ENCODE measurements around the gene AIG1. TPM values are rescaled to one million over a fixed set of nuclear protein-coding genes. Genes with fewer than 3 reads are reported as not detected.
"Not testable (repeated sequence)": the region's sequence is repeated elsewhere in the genome, so short reads cannot be mapped to it uniquely, and the experiment has no call there.

The AIG1 gene
- total RNA-seq, 4 donors from 2014 or later = 18.1 to 47.3 (median 22.9) TPM

DNA sequence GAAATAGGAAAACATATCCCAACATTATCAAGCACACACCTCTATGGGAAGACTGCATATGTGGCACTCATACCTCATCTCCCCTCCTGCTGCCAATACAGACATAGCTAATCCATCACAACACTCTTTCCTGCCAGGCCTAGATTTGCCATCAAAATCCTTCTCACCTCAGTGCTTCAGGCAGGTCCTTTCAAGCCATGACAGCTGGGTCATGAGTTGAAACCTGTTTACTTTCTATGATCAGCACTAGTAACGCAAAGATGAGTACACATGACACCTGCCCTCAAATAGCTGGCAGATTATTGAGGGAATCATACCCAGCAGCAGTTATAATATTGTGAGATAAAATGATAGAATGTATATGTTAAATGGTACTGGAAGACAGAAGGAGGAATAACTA, 183.1 kb downstream of the AIG1 start:
- no peak for TF ChIP-seq CTCF (IDR thresholded peaks at IDR 0.05)
- DNase-seq (ENCODE audit: low spot score) (no peak), ATAC-seq (ENCODE audit: low FRiP score) (no peak)

DNA sequence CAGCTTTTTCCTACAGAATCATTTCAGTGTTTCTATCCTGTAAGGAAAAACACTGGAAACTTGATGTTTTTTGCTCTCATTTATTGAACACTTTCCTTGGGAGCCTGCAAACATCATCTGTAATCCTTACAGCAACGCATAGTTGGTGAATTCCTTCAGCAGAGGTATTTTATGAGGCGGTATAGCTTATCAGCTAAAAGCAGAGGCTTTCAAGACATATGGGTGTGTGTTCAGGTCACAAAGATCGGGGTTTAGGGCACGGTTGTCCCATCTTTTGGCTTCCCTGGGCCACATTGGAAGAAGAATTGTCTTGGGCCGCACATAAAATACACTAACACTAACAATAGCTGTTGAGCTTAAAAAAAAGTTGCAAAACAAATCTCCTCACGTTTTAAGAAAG, 185.0 kb downstream of the AIG1 start:
- no peak for TF ChIP-seq CTCF (IDR thresholded peaks at IDR 0.05)
- no peak for DNase-seq (ENCODE audit: low spot score)

DNA sequence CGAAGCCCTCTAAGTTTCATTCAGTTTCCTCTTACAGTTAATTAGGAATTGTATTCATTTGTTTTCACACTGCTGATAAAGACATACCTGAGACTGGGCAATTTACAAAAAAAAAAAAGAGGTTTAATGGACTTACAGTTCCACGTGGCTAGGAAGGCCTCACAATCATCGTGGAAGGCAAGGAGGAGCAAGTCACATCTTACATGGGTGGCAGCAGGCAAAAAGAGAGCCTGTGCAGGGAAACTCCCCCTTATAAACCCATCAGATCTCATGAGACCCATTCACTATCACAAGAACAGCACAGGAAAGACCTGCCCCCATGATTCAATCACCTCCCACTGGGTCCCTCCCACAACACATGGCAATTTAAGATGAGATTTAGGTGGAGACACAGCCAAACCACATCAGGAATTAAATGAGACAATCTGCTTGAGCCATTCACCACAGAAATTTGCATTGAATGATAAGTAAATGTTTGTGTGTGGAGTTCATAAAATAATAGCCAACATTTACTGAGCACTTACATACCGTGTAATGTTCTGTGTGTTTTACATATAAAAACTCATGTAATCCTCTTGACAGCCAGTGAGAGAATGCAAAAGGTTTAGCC, 185.6 kb downstream of the AIG1 start:
- not testable (repeated sequence) for DNase-seq (ENCODE audit: low spot score); ATAC-seq (ENCODE audit: low FRiP score)

More for the DNA sequence above, 185.0 kb downstream of the AIG1 start:
- no peak for ATAC-seq (ENCODE audit: low FRiP score)

- ATAC-seq (ENCODE audit: low FRiP score) = no peak
- TF ChIP-seq CTCF (IDR thresholded peaks at IDR 0.05) = no peak
- DNase-seq (ENCODE audit: low spot score) = no peak
These were observed 186.9 kb downstream of the AIG1 start for GRCh38 chr6:143247586-143247985.

- ATAC-seq (ENCODE audit: low FRiP score) (no peak), DNase-seq (ENCODE audit: low spot score) (no peak)
- no peak for TF ChIP-seq CTCF (IDR thresholded peaks at IDR 0.05)
These were observed 187.7 kb downstream of the AIG1 start for GRCh38 chr6:143248359-143248758.

DNA sequence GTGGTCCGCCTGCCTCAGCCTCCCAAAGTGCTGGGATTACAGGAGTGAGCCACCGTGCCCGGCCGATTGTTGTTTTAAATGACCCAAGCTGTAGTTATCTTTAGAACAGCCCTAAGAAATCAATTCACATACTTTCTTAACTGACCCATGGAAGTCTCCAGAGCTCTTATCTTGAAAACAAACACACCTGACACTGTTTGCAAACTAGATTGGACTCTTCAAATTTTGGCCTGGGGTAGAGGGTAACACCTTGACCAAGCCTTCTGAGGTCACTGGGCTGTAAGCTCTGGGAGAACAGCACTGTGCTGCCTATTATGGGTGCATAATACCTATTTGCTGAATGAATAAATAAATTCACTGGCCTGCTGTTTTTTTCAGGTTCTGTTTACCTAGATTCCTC, 190.6 kb downstream of the AIG1 start:
- TF ChIP-seq CTCF (IDR thresholded peaks at IDR 0.05) = no peak
- ATAC-seq (ENCODE audit: low FRiP score) (no peak), DNase-seq (ENCODE audit: low spot score) (no peak)

- ATAC-seq (ENCODE audit: low FRiP score) (no peak), DNase-seq (ENCODE audit: low spot score) (no peak)
- TF ChIP-seq CTCF (IDR thresholded peaks at IDR 0.05) = no peak
These were observed 192.3 kb downstream of the AIG1 start for GRCh38 chr6:143252961-143253360.

Data from omental fat pad (tissue), 4 donors.